Spleen (tissue), 7 donors: ENCODE measurements around the gene COBL.

Source experiments
- CTCF ChIP-seq, 11 experiments: fragments of 200-600 bp in 7 of 11; fragments of 450-650 bp in 4 of 11; sonication (generic) in 4 of 11; IDR thresholded peaks in 8 of 11; conservative IDR thresholded peaks in 3 of 11; 1 replicate in 7 of 11; 2 replicates in 4 of 11; pipeline versions ENCODE4 v1.4.0 to v1.8.0; 2016 to 2021; ENCODE audit warnings: antibody characterized with exemption in 11 of 11, inconsistent platforms in 4 of 11, mild to moderate bottlenecking in 1 of 11
- POLR2A ChIP-seq, 3 donors: fragments of 450-650 bp; IDR thresholded peaks; one replicate each; pipeline ENCODE4 v1.5.1; 2017; ENCODE audit warnings: antibody characterized with exemption in 3 of 3, mild to moderate bottlenecking in 1 of 3
- POLR2AphosphoS5 ChIP-seq, 3 donors: sonication (generic); formaldehyde crosslinking; IDR thresholded peaks; one replicate each; pipeline ENCODE4 v1.5.1; 2017; ENCODE audit warnings: antibody characterized with exemption in 3 of 3
- donor health status: DM: no; HTN: no; CAD: no; lungs with moderate emphysema.
- donor health status: DM: no; HTN: no; CAD: no.
- donor health status: DM: no; HTN: no; CAD: no.

GRCh38 chr7:51007551-51008505, 308.8 kb downstream of the COBL start:
- TF ChIP-seq CTCF (IDR thresholded peaks at IDR 0.05 in 8 of 11, conservative IDR thresholded peaks at IDR 0.05 in 3 of 11), result no peak
- TF ChIP-seq POLR2A (IDR thresholded peaks at IDR 0.05), result no peak
- TF ChIP-seq POLR2AphosphoS5 (IDR thresholded peaks at IDR 0.05), result no peak
